ENCODE data around the gene ZNF710.

Gene ZNF710

GRCh38 chr15:89993349-89993748, 7.8 kb upstream of the ZNF710 start:
- DNase-seq, result peak; percentile 71 to 78

- no peak for DNase-seq
These were observed 4.0 kb upstream of the ZNF710 start for GRCh38 chr15:89997079-89997478.

- DNase-seq, result peak; percentile 40 to 64
These were observed 2.9 kb upstream of the ZNF710 start for GRCh38 chr15:89998141-89998661.

GRCh38 chr15:89998923-89999675, 2.0 kb upstream of the ZNF710 start:
- no peak for DNase-seq

- no peak for DNase-seq
These were observed 1.4 kb upstream of the ZNF710 start for GRCh38 chr15:89999676-90000185.

GRCh38 chr15:90000186-90001001, 730 bp upstream of the ZNF710 start:
- no peak for DNase-seq

- peak; percentile 37 to 38 for DNase-seq
These were observed 731 bp downstream of the ZNF710 start for GRCh38 chr15:90001683-90002427.

GRCh38 chr15:90002428-90002844, 1.3 kb downstream of the ZNF710 start:
- DNase-seq, result peak in 1 of 2 donors; percentile 42

GRCh38 chr15:90003736-90004135, 2.6 kb downstream of the ZNF710 start:
- no peak for DNase-seq

- no peak for DNase-seq
These were observed 3.1 kb downstream of the ZNF710 start for GRCh38 chr15:90004252-90004651.

- peak; percentile 94 to 98 for DNase-seq
These were observed 3.5 kb downstream of the ZNF710 start for GRCh38 chr15:90004671-90005070.

- DNase-seq, result no peak
These were observed 5.3 kb downstream of the ZNF710 start for GRCh38 chr15:90006217-90007075.

- no peak for DNase-seq
These were observed 5.9 kb downstream of the ZNF710 start for GRCh38 chr15:90007076-90007460.

GRCh38 chr15:90008607-90009006, 7.5 kb downstream of the ZNF710 start:
- DNase-seq, result no peak

- peak in 1 of 2 donors; percentile 50 for DNase-seq
These were observed 8.3 kb downstream of the ZNF710 start for GRCh38 chr15:90009301-90010022.

GRCh38 chr15:90011705-90012104, 10.6 kb downstream of the ZNF710 start:
- no peak for DNase-seq

GRCh38 chr15:90013503-90013937, 12.4 kb downstream of the ZNF710 start:
- peak; percentile 66 to 78 for DNase-seq

GRCh38 chr15:90015294-90015693, 14.2 kb downstream of the ZNF710 start:
- DNase-seq, result no peak

- DNase-seq, result no peak
These were observed 14.6 kb downstream of the ZNF710 start for GRCh38 chr15:90015749-90016148.

GRCh38 chr15:90016721-90017120, 15.6 kb downstream of the ZNF710 start:
- DNase-seq, result no peak

GRCh38 chr15:90018216-90018831, 17.2 kb downstream of the ZNF710 start:
- no peak for DNase-seq

Measured in inflammatory macrophage treated with lipopolysaccharide for 1 hour (primary cell).